ENCODE measurements around the gene ST3GAL4.
"Not testable (repeated sequence)": the region's sequence is repeated elsewhere in the genome, so short reads cannot be mapped to it uniquely, and the experiment has no call there.

Gene ST3GAL4

DNA sequence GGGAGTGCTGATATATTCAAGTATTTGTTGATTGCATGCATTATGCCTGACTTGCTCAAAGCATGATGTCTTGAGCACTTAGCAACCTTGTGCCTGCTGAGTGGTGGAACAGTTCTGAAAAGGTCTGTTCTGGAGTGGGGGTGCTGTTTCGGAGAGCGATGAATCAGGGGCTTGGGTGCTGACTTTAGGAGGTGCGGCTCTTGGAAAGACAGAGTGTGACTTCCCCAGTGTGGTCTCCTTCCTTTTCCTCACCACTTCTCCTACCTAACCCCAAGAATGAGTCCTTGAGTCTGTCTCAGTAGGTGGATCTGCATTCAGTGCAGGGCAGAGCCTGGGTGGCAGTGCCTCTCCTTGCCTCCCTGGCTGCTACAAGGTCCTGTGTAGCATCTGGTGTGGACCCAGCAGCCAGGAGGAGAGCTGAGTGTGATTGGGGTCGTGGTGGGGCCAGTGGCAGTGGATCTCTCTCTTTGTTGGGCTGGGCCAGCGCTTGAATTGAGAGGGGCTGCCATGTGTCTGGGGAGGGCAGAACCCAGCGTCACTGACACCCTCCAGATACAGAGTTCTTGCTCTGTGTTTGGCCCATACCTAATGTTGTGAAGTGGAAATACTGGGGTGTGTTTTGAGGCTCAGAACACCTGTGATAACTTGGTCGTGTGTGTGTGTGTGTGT, 35.9 kb downstream of the ST3GAL4 start:
- no peak for DNase-seq

DNA sequence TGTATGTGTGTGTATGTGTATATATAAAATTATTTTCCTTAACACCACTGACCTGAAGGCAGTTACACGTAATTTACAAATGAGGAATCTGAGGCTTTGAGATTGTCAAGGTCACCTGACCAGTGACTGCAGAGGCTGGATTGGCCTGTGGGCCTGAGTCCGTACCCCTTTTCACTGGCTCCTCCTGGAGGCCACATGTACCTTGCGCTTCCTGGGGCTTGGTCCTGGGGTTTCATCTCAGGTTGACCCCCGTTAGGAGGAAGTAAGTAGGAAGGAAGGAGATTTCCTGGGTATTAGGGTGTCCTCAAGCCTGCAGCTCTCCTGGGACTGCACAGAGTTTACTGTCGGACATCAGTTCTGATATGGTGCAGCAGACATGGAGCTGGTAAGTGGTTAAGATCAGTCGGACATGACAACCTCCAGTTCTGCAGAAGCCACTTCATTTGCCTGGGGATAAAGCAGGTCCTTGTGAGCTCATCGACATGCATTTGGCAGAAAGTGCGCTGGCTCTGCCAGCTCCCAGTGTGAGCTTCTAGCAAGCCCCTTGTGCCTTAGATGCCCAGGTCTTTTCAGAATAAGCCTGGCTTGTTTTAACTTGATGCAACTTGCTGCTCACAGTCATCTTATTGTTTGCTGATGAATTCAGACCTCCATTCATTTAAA, 36.6 kb downstream of the ST3GAL4 start:
- DNase-seq = no peak

DNA sequence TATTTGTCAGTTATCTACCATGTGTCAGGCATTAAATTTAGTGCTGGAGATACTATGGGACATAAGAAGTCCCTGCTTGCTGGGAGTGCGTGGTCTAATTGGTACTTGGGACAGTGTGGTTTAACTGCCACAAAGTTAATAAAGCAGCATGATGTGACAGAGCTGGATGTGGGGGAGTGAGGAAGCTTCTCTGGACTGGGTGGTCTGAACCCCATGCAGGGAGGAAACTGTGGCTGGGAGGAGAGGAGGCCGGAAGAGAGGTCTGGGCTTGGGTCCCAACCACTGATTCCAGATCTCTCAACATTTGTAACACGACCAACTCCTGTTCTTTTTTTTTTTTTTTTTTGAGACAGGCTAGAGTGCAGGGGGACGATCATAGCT, 37.1 kb downstream of the ST3GAL4 start:
- no peak for DNase-seq

DNA sequence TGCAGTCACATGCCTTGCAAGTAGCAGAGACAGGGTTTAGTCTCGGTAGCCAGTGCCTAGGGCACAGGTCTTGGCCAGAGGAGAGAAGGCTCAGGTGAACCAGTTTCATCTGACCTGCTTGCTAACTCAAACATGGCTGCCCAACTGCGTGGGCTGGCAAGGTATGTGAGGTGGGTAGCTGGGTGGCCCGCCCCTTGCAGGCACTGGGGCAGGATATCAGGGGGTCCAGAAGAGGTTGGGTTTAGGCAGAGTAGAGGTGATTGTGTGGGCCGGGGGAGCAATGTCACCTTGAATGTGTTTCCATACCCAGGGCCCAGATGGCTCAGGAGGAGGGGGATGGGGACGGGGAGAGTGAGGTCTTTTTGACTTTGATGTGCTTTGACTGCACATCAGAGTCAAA, 37.7 kb downstream of the ST3GAL4 start:
- DNase-seq = no peak

DNA sequence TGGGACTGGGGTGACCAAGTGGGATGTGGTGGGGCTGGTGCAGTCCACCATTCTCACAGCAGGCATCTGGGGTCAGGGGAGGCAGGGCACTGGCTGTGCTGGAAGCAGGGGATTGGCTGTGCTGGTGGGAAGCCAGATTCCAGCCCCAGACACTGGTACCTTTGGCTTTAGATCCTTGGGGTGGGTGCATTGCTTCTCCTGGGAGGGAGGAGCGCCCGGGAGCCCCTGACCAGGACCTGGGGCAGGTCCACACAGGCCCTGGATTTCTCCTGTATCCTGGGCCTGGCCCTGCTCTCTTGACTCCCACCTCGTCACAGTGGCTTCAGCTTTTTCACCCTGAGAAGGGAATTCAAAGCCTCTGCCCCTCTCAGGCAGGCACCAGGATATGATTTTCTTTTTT, 38.5 kb downstream of the ST3GAL4 start:
- no peak for DNase-seq

DNA sequence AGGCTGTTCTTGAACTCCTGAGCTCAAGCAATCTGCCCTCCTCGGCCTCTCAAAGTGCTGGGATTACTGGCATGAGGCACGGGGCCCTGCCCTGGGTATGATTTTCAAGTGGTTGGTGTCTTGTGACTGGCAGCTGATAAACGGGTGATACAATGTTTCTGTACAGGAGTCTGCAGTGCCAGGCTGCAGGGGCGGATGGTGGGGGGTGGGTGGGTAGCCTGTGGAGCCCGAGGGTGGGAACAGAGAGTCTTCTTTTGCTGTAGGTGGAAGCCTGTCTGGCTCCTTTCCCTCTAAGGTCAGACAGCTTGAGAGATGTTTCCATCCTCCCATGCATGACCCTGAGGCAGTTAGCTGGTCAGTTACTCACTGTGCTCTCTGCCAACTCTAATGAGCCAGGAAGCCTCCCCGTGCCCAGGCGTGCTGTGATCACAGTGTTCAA, 39.2 kb downstream of the ST3GAL4 start:
- DNase-seq = not testable (repeated sequence)

DNA sequence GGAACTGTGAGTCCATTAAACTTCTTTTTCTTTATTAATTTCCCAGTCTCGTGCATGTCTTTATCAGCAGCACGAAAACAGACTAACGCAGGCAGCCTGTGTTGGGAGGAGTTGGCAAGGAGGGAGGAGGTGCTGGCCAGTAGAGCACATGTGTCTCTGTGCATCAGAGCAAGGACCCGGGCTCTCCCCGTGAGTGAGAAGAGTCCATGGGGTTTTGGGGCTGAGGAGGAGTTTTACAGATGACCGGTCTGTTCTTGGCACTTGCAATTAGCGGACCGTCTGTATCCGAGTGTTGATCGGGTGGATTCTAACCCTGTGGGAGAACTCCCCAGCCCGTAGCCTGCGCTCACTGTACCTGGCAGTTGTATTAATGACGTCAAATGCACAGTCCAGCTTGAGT, 40.3 kb downstream of the ST3GAL4 start:
- DNase-seq = not testable (repeated sequence)

DNA sequence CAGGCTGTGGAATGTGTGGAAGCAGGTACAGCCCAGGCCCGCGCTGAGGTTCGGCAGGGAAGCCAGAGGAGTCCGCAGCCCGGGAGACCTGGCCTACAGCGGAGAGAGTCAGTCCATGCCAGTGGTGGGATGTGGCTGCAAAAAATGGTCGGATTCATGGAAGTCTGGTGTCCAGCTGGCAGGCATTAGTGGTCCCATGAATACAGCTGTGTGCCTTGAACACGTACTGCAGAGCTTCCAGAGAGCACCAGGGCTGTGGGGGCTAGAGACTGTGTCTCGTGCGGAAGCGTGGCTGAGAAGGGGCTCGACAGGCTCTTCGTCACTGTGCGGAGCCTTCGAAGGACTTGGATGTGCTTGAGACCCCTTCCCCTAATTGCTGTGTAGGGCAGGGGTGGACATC, 40.8 kb downstream of the ST3GAL4 start:
- DNase-seq = not testable (repeated sequence)

DNA sequence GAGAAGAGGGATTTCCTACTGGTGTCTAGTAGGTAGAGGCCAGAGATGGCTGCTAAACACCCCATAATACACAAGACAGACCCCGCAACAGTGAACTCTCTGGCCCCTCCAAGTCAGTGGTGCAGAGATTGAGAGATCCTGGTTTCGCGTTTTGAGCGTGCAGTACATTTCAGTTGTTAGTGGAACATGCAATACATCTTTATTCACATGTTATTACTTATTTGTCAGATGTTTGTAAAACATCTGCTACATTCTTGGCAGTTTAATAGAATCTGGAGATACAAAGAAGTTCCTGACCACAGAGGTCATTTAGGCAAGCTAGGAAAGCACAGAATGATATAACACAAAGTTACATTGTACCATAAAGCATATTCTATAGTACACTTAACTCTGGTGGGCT, 41.5 kb downstream of the ST3GAL4 start:
- DNase-seq = no peak

DNA sequence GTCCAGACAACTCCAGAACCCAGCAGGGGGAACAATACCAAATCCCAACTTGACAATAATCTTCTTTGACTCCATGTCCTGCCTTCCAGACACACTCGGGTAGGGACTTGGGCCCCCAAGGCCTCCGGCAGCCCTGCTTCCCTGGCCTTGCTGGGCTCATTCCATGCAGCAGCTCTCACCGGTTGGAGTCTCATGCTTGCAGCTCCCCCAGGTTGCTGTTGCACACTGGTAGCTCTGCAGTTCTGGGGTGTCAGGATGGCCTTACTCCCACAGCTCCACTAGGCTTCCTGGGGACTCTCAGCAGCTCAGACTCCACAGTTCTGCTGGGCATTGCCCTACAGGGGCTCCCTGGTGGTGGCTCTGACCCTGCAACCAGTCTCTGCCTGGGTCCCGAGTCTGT, 42.8 kb downstream of the ST3GAL4 start:
- no peak for DNase-seq

DNA sequence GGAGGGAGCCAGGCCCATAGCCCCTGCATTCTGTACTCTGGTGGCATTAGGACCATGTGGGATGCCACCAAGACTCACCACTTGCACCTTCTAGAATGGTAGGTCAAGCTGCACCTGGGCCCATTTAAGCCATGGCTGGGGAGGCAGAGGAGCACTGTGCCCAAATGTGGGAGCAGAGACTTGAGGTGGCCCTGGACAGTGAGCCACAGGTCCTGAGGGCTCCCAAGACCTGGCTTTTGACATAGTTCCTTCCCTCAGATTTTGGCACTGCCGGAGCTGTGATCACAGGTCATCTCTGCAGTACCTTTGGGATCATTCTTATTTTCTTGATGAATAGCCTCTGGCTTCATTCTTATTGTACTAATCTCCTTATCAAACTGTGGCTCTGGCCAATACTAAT, 43.2 kb downstream of the ST3GAL4 start:
- no peak for DNase-seq

DNA sequence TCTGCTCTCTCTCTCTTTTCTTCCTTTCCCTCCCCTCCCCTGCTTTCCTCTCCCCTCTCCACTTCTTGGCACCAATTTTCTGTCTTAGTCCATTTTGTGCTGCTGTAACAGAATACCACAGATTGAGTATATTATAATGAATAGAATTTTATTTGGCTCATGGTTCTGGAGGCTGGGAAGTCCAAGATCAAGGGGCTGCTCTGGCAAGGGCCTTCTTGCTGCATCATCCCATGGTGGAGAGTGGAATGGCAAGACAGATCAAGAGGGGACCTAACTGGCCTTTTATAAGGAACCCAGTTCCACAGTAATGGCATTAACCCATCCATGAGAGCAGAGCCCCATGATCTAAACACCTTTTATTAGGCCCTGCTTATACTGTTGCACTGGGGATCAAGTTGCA, 44.5 kb downstream of the ST3GAL4 start:
- DNase-seq = no peak

DNA sequence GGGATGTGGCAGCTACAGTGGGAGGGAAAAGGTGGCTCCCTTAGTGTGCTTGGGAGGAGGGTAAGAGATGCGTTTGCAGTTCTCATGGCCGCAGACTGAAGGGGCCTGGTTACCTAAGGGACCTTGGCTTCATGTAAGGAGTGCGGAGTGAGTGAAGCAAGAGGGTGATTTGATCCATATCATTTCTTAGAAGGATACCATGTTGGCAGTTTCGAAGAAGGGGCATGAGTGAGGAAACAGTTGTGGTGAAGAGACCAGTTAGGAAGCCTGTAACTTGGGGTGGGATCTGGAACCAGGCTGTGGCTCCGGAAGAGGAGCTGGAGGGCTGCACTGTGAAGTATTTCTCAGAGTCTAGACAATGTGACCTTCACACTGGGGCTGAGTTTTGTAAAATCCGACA, 45.0 kb downstream of the ST3GAL4 start:
- no peak for DNase-seq

DNA sequence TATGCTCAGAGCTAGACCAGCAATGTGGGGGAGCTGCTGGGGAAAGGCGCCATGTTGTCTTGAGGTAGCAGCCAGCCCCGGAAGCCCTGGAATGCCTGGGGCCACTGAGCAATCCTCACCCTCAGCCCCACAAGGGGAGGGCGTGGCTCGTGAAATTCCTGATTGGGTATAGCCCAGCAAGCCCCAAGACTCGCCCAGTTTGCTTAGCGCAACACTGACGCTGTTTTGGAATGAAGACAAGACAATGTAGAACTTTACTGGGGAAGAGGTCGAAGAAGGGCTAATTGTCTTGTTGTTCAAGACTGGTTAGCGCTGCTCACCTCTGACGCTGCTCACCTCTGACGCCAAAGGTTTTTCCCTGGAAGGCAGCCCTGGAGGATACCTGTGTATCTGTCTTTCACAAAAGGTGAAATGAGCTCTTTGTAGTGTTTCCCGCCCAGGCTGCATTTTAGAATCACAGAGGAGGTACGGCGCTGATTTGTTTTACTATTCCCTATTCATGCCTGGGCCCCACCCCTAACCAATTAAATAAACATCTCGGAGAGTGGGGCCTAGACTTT, 47.6 kb downstream of the ST3GAL4 start:
- no peak for DNase-seq

DNA sequence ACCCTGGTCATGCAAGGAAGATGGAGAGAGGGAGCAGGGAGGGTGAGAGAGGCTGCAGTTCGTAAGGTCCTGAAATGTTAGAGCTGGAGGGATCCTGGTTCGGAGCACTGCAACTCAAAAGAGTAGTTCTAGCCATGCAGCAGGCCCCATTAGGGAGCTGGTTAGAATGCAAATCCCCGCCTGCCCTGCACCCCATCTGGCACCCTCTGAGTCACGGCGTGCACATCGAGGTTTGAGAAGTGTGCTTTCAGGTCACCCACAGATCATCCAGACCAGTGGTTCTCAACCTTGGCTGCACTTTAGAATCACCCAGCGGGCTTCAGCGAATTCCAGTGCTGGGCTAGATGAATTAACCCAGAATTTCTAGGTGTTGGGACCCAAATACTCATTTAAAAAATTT, 48.2 kb downstream of the ST3GAL4 start:
- peak; percentile 9 to 67 for DNase-seq

DNA sequence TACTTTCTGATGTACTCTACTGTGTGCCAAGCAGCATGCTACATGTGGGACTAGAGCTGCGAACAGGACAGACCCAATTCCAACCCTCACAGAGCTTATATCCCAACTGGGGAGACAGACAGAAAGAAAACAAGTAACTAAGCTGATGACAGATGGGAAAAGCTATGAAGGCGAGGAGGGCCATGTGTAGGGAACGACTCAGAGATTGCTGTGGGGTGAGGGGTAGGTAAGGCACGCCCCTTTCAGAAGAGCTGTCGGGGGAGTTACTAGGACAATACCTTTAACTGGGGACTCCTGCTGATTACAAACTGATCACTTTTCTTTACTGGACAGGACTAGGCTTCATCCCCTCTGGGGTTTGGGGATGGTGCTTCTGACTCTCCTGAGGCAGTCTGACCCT, 48.9 kb downstream of the ST3GAL4 start:
- DNase-seq = peak; percentile 18 to 84

DNA sequence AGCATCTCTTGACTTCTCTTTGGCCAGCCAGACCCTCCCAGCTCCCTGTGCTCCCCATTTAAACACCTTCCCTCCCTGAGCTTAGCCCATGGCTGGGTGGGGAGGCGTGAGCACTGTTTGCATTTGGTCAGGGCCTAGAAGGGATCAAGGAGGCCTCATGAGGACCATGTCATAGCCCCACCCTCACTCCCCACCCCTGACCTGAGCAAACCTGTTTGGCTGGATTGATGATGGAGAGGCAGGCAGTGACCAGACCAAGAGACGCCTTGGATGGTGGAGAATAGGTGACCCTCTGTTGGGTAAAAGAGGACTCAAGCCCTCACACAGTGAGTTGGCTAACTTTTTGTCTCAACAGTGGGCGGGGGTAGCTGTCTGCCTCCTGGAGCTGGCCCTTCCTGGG, 49.9 kb downstream of the ST3GAL4 start:
- DNase-seq = no peak

DNA sequence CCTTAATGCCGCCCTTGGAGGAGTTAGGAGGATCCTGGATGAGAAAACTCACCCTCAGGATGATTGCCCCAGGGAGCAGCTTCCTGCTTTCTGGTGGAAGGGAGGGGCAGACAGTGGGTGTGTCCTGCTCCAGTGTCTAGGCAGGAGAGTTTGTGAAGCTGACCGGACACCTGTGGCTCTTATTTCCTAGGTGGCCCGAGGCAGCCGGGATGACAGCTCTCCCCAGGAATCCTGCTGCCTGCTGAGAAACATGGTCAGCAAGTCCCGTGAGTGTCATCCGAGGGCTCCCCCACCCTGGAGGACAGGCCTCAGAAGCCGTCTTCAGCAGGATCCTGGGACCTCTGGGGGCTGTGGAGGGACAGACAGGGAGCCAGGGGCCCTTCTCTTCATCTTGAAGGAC, 50.4 kb downstream of the ST3GAL4 start:
- no peak for DNase-seq

DNA sequence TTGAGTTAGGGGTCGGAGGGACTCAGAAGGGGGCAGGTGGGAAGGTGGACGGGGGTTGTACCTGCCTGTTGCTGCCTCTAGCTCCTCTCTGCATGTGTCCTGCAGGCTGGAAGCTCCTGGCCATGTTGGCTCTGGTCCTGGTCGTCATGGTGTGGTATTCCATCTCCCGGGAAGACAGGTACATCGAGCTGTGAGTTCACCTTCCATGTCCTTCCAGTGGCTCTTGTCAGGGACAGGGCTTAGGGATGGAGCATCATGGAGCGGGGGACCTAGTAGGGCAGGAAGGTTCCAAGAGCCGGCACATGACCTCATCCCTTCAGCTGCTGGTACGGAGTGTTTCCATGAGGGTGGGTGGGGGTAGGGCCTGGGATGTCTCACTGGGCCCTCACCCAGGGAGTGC, 50.9 kb downstream of the ST3GAL4 start:
- DNase-seq = no peak

DNA sequence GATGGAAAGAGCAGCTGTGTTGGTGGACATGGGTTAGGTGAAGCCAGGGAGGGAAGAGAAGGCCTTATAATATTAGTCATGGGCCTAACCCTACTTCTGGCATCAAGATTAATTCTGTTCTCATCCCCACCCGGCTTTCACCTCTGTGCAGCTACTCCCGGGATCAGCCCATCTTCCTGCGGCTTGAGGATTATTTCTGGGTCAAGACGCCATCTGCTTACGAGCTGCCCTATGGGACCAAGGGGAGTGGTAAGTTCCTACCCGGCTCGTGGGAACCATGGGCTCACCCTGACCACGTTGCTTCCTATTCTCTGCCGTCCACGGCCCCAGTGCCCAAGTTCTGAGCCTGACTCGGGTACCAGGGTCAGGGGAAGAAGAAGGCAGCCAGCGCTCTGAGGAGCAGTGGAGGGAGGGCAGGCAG, 51.6 kb downstream of the ST3GAL4 start:
- peak; percentile 13 to 72 for DNase-seq

DNA sequence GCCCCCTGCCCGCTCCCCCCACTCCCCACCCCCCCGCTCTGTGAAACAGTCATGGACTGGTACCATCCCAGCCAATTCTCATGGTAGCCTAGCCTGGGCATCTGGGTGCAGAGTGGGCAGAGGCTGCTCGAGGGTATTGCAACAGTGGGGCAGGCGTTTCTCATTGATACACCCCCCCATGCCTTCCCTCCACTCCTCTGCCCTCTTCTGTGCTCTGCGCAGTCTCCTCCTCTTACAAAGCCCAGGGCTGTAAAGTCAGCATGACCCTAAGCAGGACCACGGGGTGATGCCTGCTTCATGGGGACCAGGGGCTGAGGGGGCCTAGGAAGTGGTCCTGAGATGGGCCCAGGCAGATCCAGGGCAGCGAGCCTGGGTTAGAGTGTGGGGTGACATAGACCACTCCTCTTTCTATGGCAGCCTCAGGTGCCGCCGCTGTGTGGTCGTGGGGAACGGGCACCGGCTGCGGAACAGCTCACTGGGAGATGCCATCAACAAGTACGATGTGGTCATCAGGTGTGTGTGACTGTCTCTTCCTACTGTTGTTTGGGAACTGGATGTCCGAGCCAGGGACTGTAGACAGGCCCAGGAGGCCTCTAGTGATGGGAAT, 52.3 kb downstream of the ST3GAL4 start:
- DNase-seq = no peak

DNA sequence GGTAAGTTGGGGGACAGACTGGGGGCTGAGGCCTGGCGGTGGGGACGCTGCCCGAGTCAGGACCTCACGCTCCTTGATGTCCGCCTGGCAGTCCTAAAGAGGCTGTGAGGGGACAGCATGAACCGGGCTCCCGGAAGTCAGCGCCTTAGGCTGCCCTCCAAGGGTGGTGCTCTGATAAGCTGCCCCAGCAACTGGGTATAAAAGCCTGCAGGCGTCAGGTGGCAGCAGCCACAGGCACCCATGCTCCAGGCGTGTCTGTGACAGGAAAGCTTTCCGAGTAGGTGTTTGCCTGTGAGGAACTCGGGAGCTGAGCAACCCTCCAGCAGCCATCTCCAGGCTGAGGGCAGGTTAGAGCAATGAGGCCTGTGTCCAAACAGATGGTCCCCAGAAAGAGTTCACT, 53.0 kb downstream of the ST3GAL4 start:
- peak in 1 of 2 experiments; percentile 47 for DNase-seq

DNA sequence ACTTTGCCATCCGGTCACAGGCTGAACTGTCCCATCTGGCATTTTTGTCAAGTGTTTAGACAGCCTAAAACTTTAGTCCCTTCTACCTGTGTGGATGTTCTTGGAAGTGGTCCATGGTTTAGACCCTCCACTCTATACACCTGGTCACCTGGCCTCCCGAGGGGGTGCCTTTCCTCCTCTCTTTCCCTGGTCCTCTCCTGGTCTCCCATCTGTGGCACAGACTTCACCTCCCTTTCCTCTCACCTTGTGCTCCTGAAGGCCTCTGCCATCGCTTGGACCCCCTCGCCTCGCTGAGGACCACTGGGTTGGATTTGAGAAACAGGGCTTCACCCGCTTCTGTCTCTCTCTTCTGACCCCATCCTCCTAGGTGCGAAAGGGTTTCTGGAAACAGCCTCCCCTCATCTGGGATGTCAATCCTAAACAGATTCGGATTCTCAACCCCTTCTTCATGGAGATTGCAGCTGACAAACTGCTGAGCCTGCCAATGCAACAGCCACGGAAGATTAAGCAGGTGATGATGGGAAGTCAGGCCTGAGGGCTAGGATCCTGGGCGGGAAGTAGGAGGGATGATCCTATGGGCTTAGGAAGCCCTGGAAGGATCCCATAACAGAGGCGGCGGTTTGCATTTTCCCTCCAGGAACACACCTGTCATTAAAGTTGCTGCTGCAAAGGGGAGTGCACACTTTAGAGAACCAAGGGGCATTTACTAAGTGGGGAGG, 53.6 kb downstream of the ST3GAL4 start:
- no peak for DNase-seq

DNA sequence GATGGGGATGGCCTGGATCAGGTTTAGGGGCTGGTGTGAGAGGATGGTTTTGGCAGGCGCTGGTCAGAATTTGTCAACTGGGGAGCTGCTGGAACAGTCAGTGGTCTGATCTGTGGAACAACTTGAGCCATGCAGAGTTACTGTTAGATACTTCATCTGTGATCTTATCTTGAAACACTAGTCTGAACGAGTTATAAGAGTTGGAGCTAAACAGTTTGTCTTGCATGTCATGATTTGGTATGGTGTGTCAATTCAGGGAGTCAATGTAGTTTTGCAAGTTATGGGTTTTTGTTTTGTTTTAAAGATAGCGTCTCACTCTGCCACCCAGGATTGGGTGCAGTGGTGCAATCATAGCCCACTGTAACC, 54.1 kb downstream of the ST3GAL4 start:
- no peak for DNase-seq
